GM23248 (cell line): Measurements from ENCODE around the gene OR7G3. TPM values are rescaled to one million over a fixed set of nuclear protein-coding genes. Genes with fewer than 3 reads are reported as not detected.

ENCODE experiments used
- DNase-seq: peaks from one replicate; pipeline ENCODE4 v3.0.0-alpha.2; 2015
- H2AFZ ChIP-seq: fragments of 200-600 bp; sonication (generic); 2 replicates; pipeline ENCODE4 v1.6.1; 2016; ENCODE audit warnings: antibody characterized with exemption
- H3F3A ChIP-seq: fragments of 200-600 bp; sonication (generic); 2 replicates; pipeline ENCODE4 v1.6.1; 2016; ENCODE audit warnings: mild to moderate bottlenecking, antibody characterized with exemption, mixed run types; ENCODE audit not compliant: insufficient read depth
- H3K27ac ChIP-seq: fragments of 200-600 bp; sonication (generic); 2 replicates; pipeline ENCODE4 v1.5.1; 2016; ENCODE audit warnings: mild to moderate bottlenecking
- H3K27me3 ChIP-seq: fragments of 200-600 bp; sonication (generic); replicated peaks from 2 replicates; pipeline ENCODE4 v1.6.1; 2016; ENCODE audit warnings: mild to moderate bottlenecking; ENCODE audit not compliant: insufficient read depth
- H3K36me3 ChIP-seq: fragments of 200-600 bp; sonication (generic); 2 replicates; pipeline ENCODE4 v1.6.1; 2016; ENCODE audit warnings: low read depth, mild to moderate bottlenecking
- H3K4me1 ChIP-seq: fragments of 200-600 bp; sonication (generic); 2 replicates; pipeline ENCODE4 v1.6.1; 2016; ENCODE audit warnings: mild to moderate bottlenecking; ENCODE audit not compliant: insufficient read depth
- H3K4me2 ChIP-seq: fragments of 200-600 bp; sonication (generic); one replicate; pipeline ENCODE4 v1.6.1; 2016; ENCODE audit warnings: mild to moderate bottlenecking; ENCODE audit not compliant: unreplicated experiment
- H3K4me3 ChIP-seq: fragments of 200-600 bp; sonication (generic); 2 replicates; pipeline ENCODE4 v1.5.1; 2016; ENCODE audit warnings: mild to moderate bottlenecking
- H3K79me2 ChIP-seq: fragments of 200-600 bp; sonication (generic); 2 replicates; pipeline ENCODE4 v1.6.1; 2016; ENCODE audit warnings: mild to moderate bottlenecking; ENCODE audit not compliant: insufficient read depth
- H3K9ac ChIP-seq: fragments of 200-600 bp; sonication (generic); 2 replicates; pipeline ENCODE4 v1.6.1; 2016; ENCODE audit warnings: mild to moderate bottlenecking
- H3K9me2 ChIP-seq: fragments of 200-600 bp; sonication (generic); 2 replicates; pipeline ENCODE4 v1.6.1; 2016; ENCODE audit warnings: mixed run types, mild to moderate bottlenecking, moderate library complexity; ENCODE audit not compliant: insufficient read depth
- H3K9me3 ChIP-seq: fragments of 200-600 bp; sonication (generic); one replicate; pipeline ENCODE4 v1.6.1; 2017; ENCODE audit warnings: low read depth
- H4K20me1 ChIP-seq: fragments of 200-600 bp; sonication (generic); 2 replicates; pipeline ENCODE4 v1.6.0; 2016; ENCODE audit not compliant: insufficient read depth
- EZH2 ChIP-seq: fragments of 200-600 bp; sonication (generic); IDR thresholded peaks from 2 replicates; pipeline ENCODE4 v1.6.1; 2018; ENCODE audit warnings: antibody characterized with exemption, mild to moderate bottlenecking; ENCODE audit not compliant: insufficient read depth, poor library complexity, severe bottlenecking
- EZH2phosphoT487 ChIP-seq: fragments of 200-600 bp; sonication (generic); IDR thresholded peaks from 2 replicates; pipeline ENCODE4 v1.6.1; 2018; ENCODE audit warnings: antibody characterized with exemption, moderate library complexity, mild to moderate bottlenecking, low read depth; ENCODE audit not compliant: insufficient read depth
- WGBS, 2 experiments: methylation state at CpG; one replicate each; pipeline ENCODE4 v1.1.6; 2015 to 2017; ENCODE audit warnings: low lambda C conversion rate in 2 of 2, low coverage in 1 of 2; ENCODE audit errors: missing lambda C conversion rate in 2 of 2; 5-methylcytosine and 5-hydroxymethylcytosine counted together
- in situ Hi-C: fragments of 300-500 bp; cut with MboI; formaldehyde crosslinking; loops from 2 replicates; pipeline ENCODE4 v1.15.0; 2020
- polyA plus RNA-seq: library from polyadenylated mRNA; unstranded; fragments of >200 nt; fragmentation: Nextera tagmentation; extraction: Ambion mirVana; gene quantifications from 2 replicates; pipeline ENCODE4 v1.2.1, GENCODE V29; 2016
- total RNA-seq: library from RNA; depleted of rRNA; stranded (reverse); fragments of >200 nt; shearing (Covaris generic); gene quantifications from 2 replicates; pipeline ENCODE4 v1.2.3, GENCODE V29; 2014

Gene OR7G3
- total and polyA plus RNA-seq, 2 experiments from 2014 or later: not detected

- Histone ChIP-seq H3K27me3 (no peaks in the 10 kb centered on the region), H3K4me2 (no peak overlapping the region), H3K36me3 (peaks cover 36% of the 10 kb centered on the region), H3K27ac (no peak overlapping the region), H3K9ac (no peak overlapping the region), H3F3A (no peaks in the 10 kb centered on the region), H2AFZ (no peak overlapping the region), H3K4me1 (no peaks in the 10 kb centered on the region), H3K9me2 (no peaks in the 10 kb centered on the region), H3K9me3 (no peaks in the 10 kb centered on the region), H4K20me1 (no peaks in the 10 kb centered on the region), H3K4me3 (no peak overlapping the region), H3K79me2 (peaks cover 7% of the 10 kb centered on the region; the same call in 1 of the 2 replicates)
- no peak for TF ChIP-seq EZH2
- TF ChIP-seq EZH2phosphoT487: no peak
- peak; percentile 10 for DNase-seq
- in situ Hi-C loops: no loop called here
- 94 to 98% methylated on average over 3 of the region's 3 CpGs for WGBS, 2 experiments
Measured at GRCh38 chr19:9165261-9165660, 38.5 kb upstream of the OR7G3 start.

GRCh38 chr19:9161427-9161826 lies 34.7 kb upstream of the OR7G3 start:
- no peaks in the 10 kb centered on the region for H3K9me2 ChIP-seq
- no peak for DNase-seq
- H3K79me2 ChIP-seq: peaks cover 16% of the 10 kb centered on the region
- no peaks in the 10 kb centered on the region for H3K27me3 ChIP-seq
- no peak overlapping the region for H3K27ac ChIP-seq
- H2AFZ ChIP-seq: no peak overlapping the region
- peaks cover 65% of the 10 kb centered on the region for H3K36me3 ChIP-seq
- no peak overlapping the region for H3K4me3 ChIP-seq
- no peak for TF ChIP-seq EZH2
- TF ChIP-seq EZH2phosphoT487: no peak
- in situ Hi-C loops: no loop called here
- no peak overlapping the region for H3K4me2 ChIP-seq
- no peaks in the 10 kb centered on the region for H3K9me3 ChIP-seq
- no peaks in the 10 kb centered on the region for H4K20me1 ChIP-seq
- 97 to 100% methylated on average over 12 of the region's 12 CpGs for WGBS, 2 experiments
- H3F3A ChIP-seq: no peaks in the 10 kb centered on the region
- no peak overlapping the region for H3K9ac ChIP-seq
- H3K4me1 ChIP-seq: no peaks in the 10 kb centered on the region

DNA sequence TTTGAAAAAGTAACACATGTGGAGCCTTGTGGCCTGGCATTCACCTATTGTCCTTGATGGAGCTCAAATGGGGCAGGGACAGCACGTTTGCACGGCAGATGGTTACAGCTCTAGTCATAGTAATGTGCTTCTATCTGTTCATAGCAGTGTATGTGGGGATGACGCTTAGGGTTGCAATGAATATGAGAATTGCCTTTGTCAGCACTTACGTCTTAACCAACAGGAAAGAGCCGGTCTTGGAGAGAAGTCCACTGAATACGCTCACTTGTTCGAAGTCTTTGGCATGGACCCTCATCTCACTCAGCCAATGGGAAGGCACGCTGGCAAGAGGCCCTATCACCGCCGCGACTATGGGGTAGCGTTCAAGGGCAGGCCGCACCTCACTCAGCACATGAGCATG lies 33.1 kb upstream of the OR7G3 start:
- no peak for DNase-seq
- Histone ChIP-seq H4K20me1 (no peaks in the 10 kb centered on the region), H3K27me3 (no peaks in the 10 kb centered on the region), H3K9me2 (no peaks in the 10 kb centered on the region), H3K9ac (no peak overlapping the region), H3K9me3 (no peaks in the 10 kb centered on the region), H3K36me3 (peaks cover 69% of the 10 kb centered on the region), H3K4me1 (no peaks in the 10 kb centered on the region), H3F3A (no peaks in the 10 kb centered on the region), H3K4me3 (no peak overlapping the region), H2AFZ (no peak overlapping the region), H3K27ac (no peak overlapping the region), H3K79me2 (peaks cover 31% of the 10 kb centered on the region), H3K4me2 (no peak overlapping the region)
- WGBS, 2 experiments: 98 to 99% methylated on average over 13 of the region's 13 CpGs
- TF ChIP-seq EZH2phosphoT487 (no peak), EZH2 (no peak)
- in situ Hi-C loops: no loop called here

DNA sequence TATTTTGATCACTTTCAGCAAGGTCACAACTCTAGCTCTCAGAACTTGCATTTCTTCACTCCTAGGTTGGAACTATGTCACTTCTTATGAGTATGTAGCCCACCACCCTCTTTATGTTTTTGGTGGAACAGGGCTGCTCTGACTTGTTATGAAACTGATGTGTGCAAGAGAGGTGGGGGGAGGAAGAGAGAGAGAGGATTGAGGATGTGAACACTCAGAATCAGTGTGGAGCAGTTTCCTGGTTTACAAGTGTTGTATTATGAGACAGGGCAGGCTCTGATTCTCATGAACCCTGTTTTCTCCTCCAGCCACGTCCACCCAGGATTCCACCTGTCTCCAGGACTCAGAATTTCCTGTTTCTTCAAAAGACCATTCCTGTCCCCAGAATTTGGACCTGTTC lies 29.6 kb upstream of the OR7G3 start:
- Histone ChIP-seq H2AFZ (no peak overlapping the region), H3K4me1 (no peaks in the 10 kb centered on the region), H3K27ac (no peak overlapping the region), H3K36me3 (peaks cover 52% of the 10 kb centered on the region), H3K79me2 (peaks cover 64% of the 10 kb centered on the region), H4K20me1 (no peaks in the 10 kb centered on the region), H3K4me3 (no peak overlapping the region), H3K9me3 (no peaks in the 10 kb centered on the region), H3F3A (no peaks in the 10 kb centered on the region), H3K9ac (no peak overlapping the region), H3K4me2 (no peak overlapping the region), H3K9me2 (no peaks in the 10 kb centered on the region), H3K27me3 (no peaks in the 10 kb centered on the region)
- DNase-seq: no peak
- in situ Hi-C loops: no loop called here
- TF ChIP-seq EZH2phosphoT487 (no peak), EZH2 (no peak)
- WGBS, 2 experiments: 100% methylated on average over 1 of the region's 1 CpG

DNA sequence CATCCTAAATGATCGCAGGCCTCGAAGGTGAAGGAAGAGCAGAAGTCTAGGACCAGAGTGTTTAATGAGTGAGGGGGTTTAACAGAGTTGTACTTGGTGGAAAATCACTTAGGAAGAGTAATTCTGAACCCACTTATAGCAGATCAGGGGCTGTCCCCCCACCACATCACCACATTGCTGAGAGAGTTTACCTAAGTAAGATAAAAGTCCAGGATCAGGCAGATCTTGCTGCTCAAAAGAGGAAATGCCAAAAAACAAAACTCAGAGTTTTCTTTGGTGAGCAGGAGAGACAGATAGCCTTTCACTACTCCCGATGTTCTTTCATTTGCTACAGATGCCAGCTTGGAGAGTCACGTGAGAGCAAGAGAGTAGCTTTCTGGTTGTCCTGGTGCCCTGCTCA lies 28.8 kb upstream of the OR7G3 start:
- peaks cover 45% of the 10 kb centered on the region for H3K36me3 ChIP-seq
- H3K9ac ChIP-seq: no peak overlapping the region
- H3K4me1 ChIP-seq: no peaks in the 10 kb centered on the region
- DNase-seq: no peak
- no peak overlapping the region for H3K4me3 ChIP-seq
- no peaks in the 10 kb centered on the region for H4K20me1 ChIP-seq
- H3K9me2 ChIP-seq: no peaks in the 10 kb centered on the region
- no peaks in the 10 kb centered on the region for H3K9me3 ChIP-seq
- no peaks in the 10 kb centered on the region for H3K27me3 ChIP-seq
- TF ChIP-seq EZH2: no peak
- H3K27ac ChIP-seq: no peak overlapping the region
- H3K79me2 ChIP-seq: peaks cover 67% of the 10 kb centered on the region
- in situ Hi-C loops: no loop called here
- no peaks in the 10 kb centered on the region for H3F3A ChIP-seq
- 98% methylated on average over 4 of the region's 4 CpGs for WGBS, 2 experiments
- no peak overlapping the region for H2AFZ ChIP-seq
- H3K4me2 ChIP-seq: no peak overlapping the region
